HG03457 (cell line): ENCODE data around the gene LCAT.
"Not testable (repeated sequence)": the region's sequence is repeated elsewhere in the genome, so short reads cannot be mapped to it uniquely, and the experiment has no call there.

Experiments used
- ATAC-seq: cut with Tn5 transposase; IDR thresholded peaks from one replicate; pipeline ENCODE4 v1.9.1; 2021; ENCODE audit warnings: moderate number of reproducible peaks; ENCODE audit not compliant: unreplicated experiment

Gene LCAT

GRCh38 chr16:67933805-67934204, 10.1 kb downstream of the LCAT start:
- ATAC-seq = no peak

GRCh38 chr16:67932462-67932840, 11.5 kb downstream of the LCAT start:
- no peak for ATAC-seq

- ATAC-seq = no peak
These were observed 12.0 kb downstream of the LCAT start, which contains the start of gene CTRL for GRCh38 chr16:67931712-67932461. Gene CTRL (minus strand): TSS chr16:67931862. CDS start chr16:67931852, 10 bp downstream.

GRCh38 chr16:67930678-67931211, 13.2 kb downstream of the LCAT start:
- no peak for ATAC-seq

GRCh38 chr16:67930191-67930590, 13.7 kb downstream of the LCAT start:
- no peak for ATAC-seq

GRCh38 chr16:67928561-67929364, 15.2 kb downstream of the LCAT start:
- no peak for ATAC-seq

- no peak for ATAC-seq
These were observed 15.8 kb downstream of the LCAT start for GRCh38 chr16:67928147-67928546.

GRCh38 chr16:67927131-67927941, 16.6 kb downstream of the LCAT start:
- no peak for ATAC-seq

GRCh38 chr16:67926181-67926750, 17.7 kb downstream of the LCAT start:
- no peak for ATAC-seq

GRCh38 chr16:67924140-67924906, 19.6 kb downstream of the LCAT start:
- ATAC-seq = no peak

GRCh38 chr16:67923414-67924116, 20.4 kb downstream of the LCAT start:
- no peak for ATAC-seq

GRCh38 chr16:67922740-67923139, 21.2 kb downstream of the LCAT start:
- no peak for ATAC-seq

GRCh38 chr16:67922221-67922620, 21.7 kb downstream of the LCAT start:
- ATAC-seq = no peak

GRCh38 chr16:67919622-67920221, 24.2 kb downstream of the LCAT start:
- no peak for ATAC-seq

GRCh38 chr16:67917852-67918236, 26.1 kb downstream of the LCAT start:
- no peak for ATAC-seq

GRCh38 chr16:67917140-67917851, 26.6 kb downstream of the LCAT start:
- no peak for ATAC-seq

GRCh38 chr16:67915831-67916723, 27.8 kb downstream of the LCAT start:
- ATAC-seq = no peak

- not testable (repeated sequence) for ATAC-seq
These were observed 28.5 kb downstream of the LCAT start for GRCh38 chr16:67915496-67915769.
